HL-60 (cell line): ENCODE results near the gene ADGRA1.

Experiments used
- DNase-seq, 2 experiments: peaks; one replicate each; pipeline ENCODE4 v3.0.0-alpha.2; 2010 to 2020; ENCODE audit warnings: low read depth in 1 of 2, low spot score in 1 of 2
- H3K27ac ChIP-seq: fragments of 250-450 bp; sonication (Bioruptor Pico); replicated peaks from 2 replicates; pipeline ENCODE4 v1.5.1; 2020; ENCODE audit warnings: mild to moderate bottlenecking, moderate library complexity
- H3K27me3 ChIP-seq: fragments of 250-450 bp; sonication (Bioruptor Pico); 2 replicates; pipeline ENCODE4 v1.5.1; 2021; ENCODE audit warnings: mild to moderate bottlenecking, moderate library complexity; ENCODE audit not compliant: insufficient read depth, poor library complexity, severe bottlenecking
- H3K4me3 ChIP-seq: replicated peaks from 2 replicates; pipeline ENCODE4 v1.5.1; 2011; ENCODE audit warnings: mild to moderate bottlenecking, control low read depth, low read length; ENCODE audit not compliant: insufficient read depth
- GABPA ChIP-seq: IDR thresholded peaks from 2 replicates; pipeline ENCODE4 v1.6.1; 2012; ENCODE audit warnings: low read depth
- POLR2AphosphoS5 ChIP-seq: IDR thresholded peaks from 2 replicates; pipeline ENCODE4 v1.6.1; 2012; ENCODE audit warnings: low read depth
- SPI1 ChIP-seq: IDR thresholded peaks from 2 replicates; pipeline ENCODE4 v1.6.1; 2012; ENCODE audit warnings: low read depth, mild to moderate bottlenecking, borderline replicate concordance
- TF ChIP-seq, protein P1 (sequence below): IDR thresholded peaks from 2 replicates; pipeline ENCODE4 v1.6.1; 2012; ENCODE audit warnings: low read depth; ENCODE audit not compliant: insufficient replicate concordance
- TF ChIP-seq, protein P2 (sequence below): IDR thresholded peaks from one replicate; pipeline ENCODE4 v1.5.1; 2011; ENCODE audit warnings: low read length, control low read depth, inconsistent platforms; ENCODE audit not compliant: insufficient read depth

Gene ADGRA1

DNA sequence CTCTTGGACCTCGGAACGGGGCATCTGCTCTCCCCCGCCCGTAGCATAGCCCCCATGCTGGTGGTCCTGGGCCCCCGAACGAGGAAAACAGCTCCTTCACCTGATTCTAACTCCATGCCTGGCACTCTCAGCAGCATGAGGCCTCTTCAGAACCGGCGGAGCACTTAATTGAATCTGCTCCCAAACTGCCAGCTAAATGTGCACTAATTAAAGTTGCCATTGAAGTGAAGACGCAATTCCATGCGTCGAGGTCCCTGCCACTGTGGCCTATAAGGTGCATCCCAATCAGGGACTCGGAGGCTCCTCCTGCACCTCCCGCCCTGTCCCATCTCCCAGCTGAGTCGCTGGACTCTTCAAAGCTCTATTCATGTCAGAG, 41.3 kb upstream of the ADGRA1 start:
- no peak overlapping the region for H3K27ac ChIP-seq
- no peaks in the 10 kb centered on the region for H3K27me3 ChIP-seq
- no peak for DNase-seq
- TF ChIP-seq SPI1 (no peak), GABPA (no peak), POLR2AphosphoS5 (no peak)
- TF ChIP-seq, protein P1, sequence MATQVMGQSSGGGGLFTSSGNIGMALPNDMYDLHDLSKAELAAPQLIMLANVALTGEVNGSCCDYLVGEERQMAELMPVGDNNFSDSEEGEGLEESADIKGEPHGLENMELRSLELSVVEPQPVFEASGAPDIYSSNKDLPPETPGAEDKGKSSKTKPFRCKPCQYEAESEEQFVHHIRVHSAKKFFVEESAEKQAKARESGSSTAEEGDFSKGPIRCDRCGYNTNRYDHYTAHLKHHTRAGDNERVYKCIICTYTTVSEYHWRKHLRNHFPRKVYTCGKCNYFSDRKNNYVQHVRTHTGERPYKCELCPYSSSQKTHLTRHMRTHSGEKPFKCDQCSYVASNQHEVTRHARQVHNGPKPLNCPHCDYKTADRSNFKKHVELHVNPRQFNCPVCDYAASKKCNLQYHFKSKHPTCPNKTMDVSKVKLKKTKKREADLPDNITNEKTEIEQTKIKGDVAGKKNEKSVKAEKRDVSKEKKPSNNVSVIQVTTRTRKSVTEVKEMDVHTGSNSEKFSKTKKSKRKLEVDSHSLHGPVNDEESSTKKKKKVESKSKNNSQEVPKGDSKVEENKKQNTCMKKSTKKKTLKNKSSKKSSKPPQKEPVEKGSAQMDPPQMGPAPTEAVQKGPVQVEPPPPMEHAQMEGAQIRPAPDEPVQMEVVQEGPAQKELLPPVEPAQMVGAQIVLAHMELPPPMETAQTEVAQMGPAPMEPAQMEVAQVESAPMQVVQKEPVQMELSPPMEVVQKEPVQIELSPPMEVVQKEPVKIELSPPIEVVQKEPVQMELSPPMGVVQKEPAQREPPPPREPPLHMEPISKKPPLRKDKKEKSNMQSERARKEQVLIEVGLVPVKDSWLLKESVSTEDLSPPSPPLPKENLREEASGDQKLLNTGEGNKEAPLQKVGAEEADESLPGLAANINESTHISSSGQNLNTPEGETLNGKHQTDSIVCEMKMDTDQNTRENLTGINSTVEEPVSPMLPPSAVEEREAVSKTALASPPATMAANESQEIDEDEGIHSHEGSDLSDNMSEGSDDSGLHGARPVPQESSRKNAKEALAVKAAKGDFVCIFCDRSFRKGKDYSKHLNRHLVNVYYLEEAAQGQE, result no peak
- TF ChIP-seq, protein P2, sequence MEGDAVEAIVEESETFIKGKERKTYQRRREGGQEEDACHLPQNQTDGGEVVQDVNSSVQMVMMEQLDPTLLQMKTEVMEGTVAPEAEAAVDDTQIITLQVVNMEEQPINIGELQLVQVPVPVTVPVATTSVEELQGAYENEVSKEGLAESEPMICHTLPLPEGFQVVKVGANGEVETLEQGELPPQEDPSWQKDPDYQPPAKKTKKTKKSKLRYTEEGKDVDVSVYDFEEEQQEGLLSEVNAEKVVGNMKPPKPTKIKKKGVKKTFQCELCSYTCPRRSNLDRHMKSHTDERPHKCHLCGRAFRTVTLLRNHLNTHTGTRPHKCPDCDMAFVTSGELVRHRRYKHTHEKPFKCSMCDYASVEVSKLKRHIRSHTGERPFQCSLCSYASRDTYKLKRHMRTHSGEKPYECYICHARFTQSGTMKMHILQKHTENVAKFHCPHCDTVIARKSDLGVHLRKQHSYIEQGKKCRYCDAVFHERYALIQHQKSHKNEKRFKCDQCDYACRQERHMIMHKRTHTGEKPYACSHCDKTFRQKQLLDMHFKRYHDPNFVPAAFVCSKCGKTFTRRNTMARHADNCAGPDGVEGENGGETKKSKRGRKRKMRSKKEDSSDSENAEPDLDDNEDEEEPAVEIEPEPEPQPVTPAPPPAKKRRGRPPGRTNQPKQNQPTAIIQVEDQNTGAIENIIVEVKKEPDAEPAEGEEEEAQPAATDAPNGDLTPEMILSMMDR, result no peak
- no peak overlapping the region for H3K4me3 ChIP-seq

DNA sequence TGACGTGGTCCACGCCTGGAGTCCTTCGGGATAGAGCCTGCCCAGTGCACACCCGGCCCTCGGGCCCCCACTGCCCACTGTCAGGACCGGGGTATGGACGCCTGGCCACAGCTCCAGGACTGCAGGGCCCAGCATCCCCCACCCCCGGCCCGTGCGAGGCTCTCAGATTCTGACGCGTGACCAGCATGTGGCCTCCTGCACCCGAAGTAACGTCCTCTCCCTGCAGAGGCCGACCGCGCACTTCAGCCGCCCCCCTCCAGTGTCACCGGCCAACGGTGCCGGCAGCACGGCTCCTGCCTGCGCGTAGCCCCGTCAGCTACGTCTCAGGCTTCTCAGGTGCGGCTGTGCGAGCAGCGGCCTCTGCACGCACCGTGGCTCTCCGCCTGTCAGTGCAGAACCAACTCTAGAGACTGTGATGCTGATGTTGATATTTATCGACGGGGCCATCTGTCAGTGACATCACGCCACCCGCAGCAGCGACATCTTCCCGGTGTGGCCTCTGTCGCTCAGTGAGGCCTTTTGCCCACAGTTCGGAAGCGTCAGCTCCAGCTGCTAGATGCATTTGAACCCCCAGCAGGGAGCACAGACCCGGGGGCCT, 40.1 kb upstream of the ADGRA1 start:
- no peak for DNase-seq
- TF ChIP-seq, protein P1, result no peak
- TF ChIP-seq POLR2AphosphoS5 (no peak), SPI1 (no peak), GABPA (no peak)
- TF ChIP-seq, protein P2, result no peak
- no peak overlapping the region for H3K4me3 ChIP-seq
- H3K27ac ChIP-seq, result no peak overlapping the region
- H3K27me3 ChIP-seq, result no peaks in the 10 kb centered on the region

DNA sequence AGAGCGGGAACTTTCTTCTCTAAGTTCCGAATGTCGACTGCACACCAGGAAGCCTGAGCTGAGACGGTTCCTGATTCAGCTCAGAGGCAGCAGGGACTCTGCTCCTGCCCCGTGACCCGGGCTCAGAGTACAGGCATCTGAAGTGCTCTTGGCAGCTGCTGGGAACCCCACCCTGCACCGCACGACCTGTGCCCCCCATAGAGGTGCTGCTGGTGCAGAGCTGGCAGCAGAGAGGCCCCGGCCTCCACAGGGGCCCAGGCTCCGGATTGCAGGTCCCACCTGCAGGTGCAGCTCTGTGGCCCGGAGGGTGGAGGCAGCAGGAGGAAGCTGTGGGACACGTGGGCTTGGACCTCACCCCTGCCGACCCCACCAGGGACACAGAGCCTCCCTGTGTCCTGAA, 39.5 kb upstream of the ADGRA1 start:
- Histone ChIP-seq H3K4me3 (no peak overlapping the region), H3K27me3 (no peaks in the 10 kb centered on the region), H3K27ac (no peak overlapping the region)
- no peak for DNase-seq
- TF ChIP-seq GABPA (no peak), POLR2AphosphoS5 (no peak), SPI1 (no peak)
- TF ChIP-seq, protein P2, result no peak
- TF ChIP-seq, protein P1, result no peak
